ENCODE measurements around the gene MEIS2. TPM values are rescaled to one million over a fixed set of nuclear protein-coding genes. Genes with fewer than 3 reads are reported as not detected.

The MEIS2 gene
- total and polyA plus RNA-seq, 12 donors: 21.1 to 64.5 (median 48.5) TPM

DNA sequence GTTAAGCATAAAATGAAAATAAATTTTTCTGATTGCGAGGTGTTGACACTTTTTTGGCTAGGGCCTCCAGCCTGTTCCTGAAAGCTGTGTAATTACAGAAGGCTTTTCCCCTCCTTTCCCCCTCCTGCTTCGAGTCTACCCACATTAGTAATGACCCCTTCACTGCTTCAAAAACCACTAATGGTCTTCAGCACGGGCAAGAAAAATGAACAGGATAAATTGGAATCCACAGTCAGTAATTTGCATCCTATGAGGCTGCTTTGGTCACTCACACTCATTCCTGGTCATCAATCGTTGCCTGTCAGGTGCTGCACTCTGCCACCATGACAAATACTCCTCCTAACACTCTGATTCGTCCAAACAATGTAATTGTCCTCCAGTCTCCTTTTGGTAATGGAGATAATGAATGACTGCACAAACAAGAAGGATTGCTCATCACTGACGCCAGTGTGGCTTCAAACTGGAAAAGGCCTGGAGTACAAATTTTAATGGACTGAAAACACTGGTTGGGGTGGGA lies 148.6 kb downstream of the MEIS2 start:
- H3K4me1 ChIP-seq: peaks cover 0 to 44% (median 9%) of the 10 kb centered on the region in 9 donors
- intact Hi-C loops (cut with DNase I): no loop called here
- no peaks in the 10 kb centered on the region for H3K27me3 ChIP-seq
- peak overlapping the region in 5 of 10 donors; percentile 8 to 32 (median 15) for H3K27ac ChIP-seq
- DNase-seq: no peak
- H3K36me3 ChIP-seq: peaks cover 0 to 12% (median 0%) of the 10 kb centered on the region in 9 donors
- peak in 6 of 8 donors; percentile 45 to 84 (median 77) for ATAC-seq
- no peak overlapping the region for H3K4me3 ChIP-seq
- no peak for TF ChIP-seq CTCF (IDR thresholded peaks at IDR 0.05)
- 28 to 35% methylated on average over 6 of the region's 6 CpGs for WGBS, 2 donors
- no peaks in the 10 kb centered on the region for H3K9me3 ChIP-seq

DNA sequence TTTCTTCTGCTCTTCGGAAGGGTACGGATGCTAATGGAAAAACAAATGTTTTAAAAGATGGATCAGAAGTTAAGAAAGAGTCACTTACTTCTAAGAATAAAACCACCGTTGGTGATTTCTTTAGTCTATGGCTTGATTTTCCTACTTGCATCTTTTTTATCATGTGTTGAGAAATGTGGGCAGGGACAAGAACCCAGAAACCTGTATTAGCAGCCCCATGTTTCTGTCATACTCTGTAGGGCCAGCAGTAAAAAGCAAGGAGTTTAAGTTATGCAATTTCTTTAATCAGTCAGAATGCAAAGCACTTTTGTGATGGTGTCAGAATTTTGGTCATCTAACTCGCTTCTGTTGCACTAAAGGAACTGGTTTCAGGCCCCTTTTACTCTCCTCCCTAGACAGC lies 150.0 kb downstream of the MEIS2 start:
- Histone ChIP-seq H3K9me3 (no peaks in the 10 kb centered on the region), H3K4me1 (peaks cover 0 to 42% (median 10%) of the 10 kb centered on the region in 9 donors), H3K4me3 (no peak overlapping the region), H3K36me3 (peaks cover 0 to 13% (median 0%) of the 10 kb centered on the region in 9 donors), H3K27me3 (no peaks in the 10 kb centered on the region), H3K27ac (no peak overlapping the region)
- ATAC-seq (no peak), DNase-seq (no peak)
- 81 to 83% methylated on average over 4 of the region's 4 CpGs for WGBS, 2 donors
- no peak for TF ChIP-seq CTCF (IDR thresholded peaks at IDR 0.05)
- intact Hi-C loops (cut with DNase I): no loop called here

- 39 to 47% methylated on average over 3 of the region's 3 CpGs for WGBS, 2 donors
These were observed 151.4 kb downstream of the MEIS2 start for GRCh38 chr15:36948982-36949381.

GRCh38 chr15:36947035-36947719 lies 153.2 kb downstream of the MEIS2 start:
- WGBS, 2 donors: 48 to 55% methylated on average over 4 of the region's 4 CpGs
- H3K4me1 ChIP-seq: peaks cover 0 to 52% (median 20%) of the 10 kb centered on the region in 9 donors
- peaks cover 0 to 13% (median 0%) of the 10 kb centered on the region in 9 donors for H3K36me3 ChIP-seq
- intact Hi-C loops (cut with DNase I): no loop called here
- no peaks in the 10 kb centered on the region for H3K9me3 ChIP-seq
- H3K27me3 ChIP-seq: no peaks in the 10 kb centered on the region
- no peak for TF ChIP-seq CTCF (IDR thresholded peaks at IDR 0.05)
- ATAC-seq (no peak), DNase-seq (no peak)
- H3K27ac ChIP-seq: peak overlapping the region in 1 of 10 donors; percentile 11
- H3K4me3 ChIP-seq: no peak overlapping the region

More at GRCh38 chr15:36948982-36949381, 151.4 kb downstream of the MEIS2 start:
- no peak overlapping the region for H3K4me3 ChIP-seq
- no peaks in the 10 kb centered on the region for H3K9me3 ChIP-seq
- H3K36me3 ChIP-seq: peaks cover 0 to 13% (median 0%) of the 10 kb centered on the region in 9 donors
- peaks cover 0 to 50% (median 19%) of the 10 kb centered on the region in 9 donors for H3K4me1 ChIP-seq
- ATAC-seq (no peak), DNase-seq (no peak)
- no peaks in the 10 kb centered on the region for H3K27me3 ChIP-seq
- intact Hi-C loops (cut with DNase I): no loop called here
- TF ChIP-seq CTCF (IDR thresholded peaks at IDR 0.05): no peak
- no peak overlapping the region for H3K27ac ChIP-seq

Measured in heart right ventricle (tissue), 16 donors.